ENCODE results near the gene AREG.

The AREG gene

DNA sequence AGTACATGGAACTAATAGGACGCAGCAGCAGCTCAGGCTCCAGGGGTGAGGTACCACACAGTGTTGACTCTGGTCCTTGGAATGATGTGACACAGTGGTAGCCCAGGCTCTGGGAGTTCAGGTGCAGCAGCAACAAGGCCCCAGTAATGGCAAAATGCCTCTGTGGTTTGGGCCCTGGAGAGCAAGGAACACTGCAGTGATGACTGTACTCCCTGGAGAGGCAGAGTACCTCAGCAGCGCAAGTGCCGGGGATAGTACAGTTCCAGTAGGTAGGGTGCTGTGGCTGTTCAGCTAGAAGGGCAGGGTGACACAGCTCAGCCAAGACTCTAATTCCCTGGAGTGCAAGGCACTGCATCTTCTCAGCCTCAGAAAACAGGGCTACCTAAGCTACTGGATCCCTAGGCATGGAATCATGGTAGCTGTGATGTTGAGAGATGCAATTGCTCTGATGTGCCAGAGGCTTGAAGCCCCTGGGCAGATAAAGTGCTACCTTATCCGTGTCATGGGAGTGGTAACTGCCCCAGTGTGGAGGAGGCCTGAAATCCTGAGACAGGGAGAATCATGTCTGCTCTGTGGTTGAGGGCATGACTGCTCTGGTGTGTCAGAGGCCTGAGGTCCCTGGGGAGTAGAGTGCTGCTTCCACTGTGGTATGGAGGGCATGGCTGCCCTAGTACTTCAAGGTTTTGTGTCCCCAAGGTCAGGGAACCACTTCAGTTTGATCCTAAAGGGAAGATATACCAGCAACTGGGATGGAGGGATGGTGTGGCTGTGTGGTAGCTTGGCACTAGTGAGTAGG lies 55.2 kb downstream of the AREG start:
- peaks cover 0 to 4% of the 10 kb centered on the region in 2 donors for H3K4me1 ChIP-seq (ENCODE audit: control insufficient read depth in 1 of 2, insufficient read depth in 2 of 2, low read length in 2 of 2)
- no peaks in the 10 kb centered on the region for H3K27me3 ChIP-seq (ENCODE audit: low read depth, low read length)
- no peak overlapping the region for H3K27ac ChIP-seq (ENCODE audit: low read length)
- H3K9me3 ChIP-seq (ENCODE audit: control insufficient read depth in 1 of 2, low read length in 2 of 2), result no peaks in the 10 kb centered on the region
- no peak overlapping the region for H3K4me3 ChIP-seq (ENCODE audit: low read depth in 1 of 2, low read length in 2 of 2)
- H3K36me3 ChIP-seq (ENCODE audit: control insufficient read depth in 1 of 2, insufficient read depth in 2 of 2, low read length in 2 of 2), result no peaks in the 10 kb centered on the region

DNA sequence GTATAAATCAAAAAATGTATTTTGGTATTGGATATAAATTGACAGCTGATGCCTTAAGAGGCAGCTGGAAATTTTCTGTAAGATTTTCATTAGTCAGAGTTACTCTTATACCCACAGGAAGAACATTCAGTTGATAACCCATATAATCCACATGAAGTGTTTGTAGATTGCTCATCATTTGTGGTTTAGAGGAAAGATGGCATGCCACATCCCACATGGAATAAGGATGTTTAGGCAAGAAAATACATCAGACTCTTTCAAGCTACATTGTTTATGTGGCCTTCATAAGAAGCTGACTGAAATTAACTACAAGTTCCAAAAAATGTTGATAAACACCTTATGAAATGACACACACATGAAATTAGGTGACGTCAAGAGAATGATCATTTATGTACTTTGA lies 56.6 kb downstream of the AREG start:
- Histone ChIP-seq H3K27ac (ENCODE audit: low read length) (no peak overlapping the region), H3K36me3 (ENCODE audit: control insufficient read depth in 1 of 2, insufficient read depth in 2 of 2, low read length in 2 of 2) (no peaks in the 10 kb centered on the region), H3K9me3 (ENCODE audit: control insufficient read depth in 1 of 2, low read length in 2 of 2) (no peaks in the 10 kb centered on the region), H3K4me3 (ENCODE audit: low read depth in 1 of 2, low read length in 2 of 2) (no peak overlapping the region), H3K27me3 (ENCODE audit: low read depth, low read length) (no peaks in the 10 kb centered on the region), H3K4me1 (ENCODE audit: control insufficient read depth in 1 of 2, insufficient read depth in 2 of 2, low read length in 2 of 2) (peaks cover 0 to 4% of the 10 kb centered on the region in 2 donors)

DNA sequence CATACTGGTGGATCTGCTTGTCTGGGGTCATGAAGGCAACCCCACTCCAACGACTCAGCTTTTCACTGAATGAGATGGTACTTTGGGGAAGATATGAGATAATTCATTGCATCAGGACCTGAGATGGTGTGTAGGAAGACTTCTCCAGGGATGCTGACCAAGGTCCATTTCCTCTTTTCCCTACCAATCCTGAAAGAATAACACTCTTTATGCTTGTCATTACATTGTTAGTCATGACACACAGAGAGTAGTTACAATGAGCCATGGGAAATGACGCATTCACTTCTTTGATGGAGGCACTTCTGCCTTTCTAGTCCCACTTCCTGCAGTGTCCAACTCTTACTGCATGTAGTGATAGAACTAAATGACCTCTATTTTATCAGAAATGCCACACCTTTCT lies 58.6 kb downstream of the AREG start:
- no peak overlapping the region for H3K27ac ChIP-seq (ENCODE audit: low read length)
- no peak overlapping the region for H3K4me3 ChIP-seq (ENCODE audit: low read depth in 1 of 2, low read length in 2 of 2)
- H3K4me1 ChIP-seq (ENCODE audit: control insufficient read depth in 1 of 2, insufficient read depth in 2 of 2, low read length in 2 of 2), result peaks cover 0 to 4% of the 10 kb centered on the region in 2 donors
- no peaks in the 10 kb centered on the region for H3K36me3 ChIP-seq (ENCODE audit: control insufficient read depth in 1 of 2, insufficient read depth in 2 of 2, low read length in 2 of 2)
- no peaks in the 10 kb centered on the region for H3K9me3 ChIP-seq (ENCODE audit: control insufficient read depth in 1 of 2, low read length in 2 of 2)
- H3K27me3 ChIP-seq (ENCODE audit: low read depth, low read length), result no peaks in the 10 kb centered on the region

DNA sequence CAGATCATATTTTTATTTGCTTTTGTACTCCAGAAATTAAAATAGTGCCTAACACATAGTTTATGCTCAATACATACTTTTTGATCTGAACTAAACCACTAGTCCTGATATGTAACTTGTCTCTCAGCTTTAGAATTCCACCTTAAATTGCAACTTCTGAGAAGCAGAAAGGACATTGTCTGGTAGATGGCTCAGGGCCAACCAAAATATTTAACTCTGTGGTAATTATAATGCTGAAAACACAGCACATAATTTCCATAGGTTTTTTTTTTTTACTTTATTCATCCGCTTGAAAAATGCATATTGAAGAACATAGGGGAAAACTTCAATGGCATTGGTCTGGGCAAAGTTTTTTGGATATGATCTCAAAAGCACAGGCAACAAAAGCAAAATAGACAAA lies 59.3 kb downstream of the AREG start:
- H3K27ac ChIP-seq (ENCODE audit: low read length), result no peak overlapping the region
- H3K27me3 ChIP-seq (ENCODE audit: low read depth, low read length), result no peaks in the 10 kb centered on the region
- no peak overlapping the region for H3K4me3 ChIP-seq (ENCODE audit: low read depth in 1 of 2, low read length in 2 of 2)
- no peaks in the 10 kb centered on the region for H3K9me3 ChIP-seq (ENCODE audit: control insufficient read depth in 1 of 2, low read length in 2 of 2)
- peaks cover 0 to 4% of the 10 kb centered on the region in 2 donors for H3K4me1 ChIP-seq (ENCODE audit: control insufficient read depth in 1 of 2, insufficient read depth in 2 of 2, low read length in 2 of 2)
- no peaks in the 10 kb centered on the region for H3K36me3 ChIP-seq (ENCODE audit: control insufficient read depth in 1 of 2, insufficient read depth in 2 of 2, low read length in 2 of 2)

All from muscle layer of duodenum (tissue), 2 donors.